HG02981 (cell line): ENCODE measurements around the gene SIRT4.

Experiments used
- ATAC-seq: cut with Tn5 transposase; IDR thresholded peaks from one replicate; pipeline ENCODE4 v1.9.1; 2021; ENCODE audit warnings: mild to moderate bottlenecking, moderate library complexity; ENCODE audit not compliant: unreplicated experiment

Gene SIRT4

GRCh38 chr12:120278137-120279069 is 23.7 kb upstream of the SIRT4 start:
- ATAC-seq: no peak

GRCh38 chr12:120283318-120283717 is 18.8 kb upstream of the SIRT4 start:
- ATAC-seq: no peak

GRCh38 chr12:120284381-120284780 is 17.7 kb upstream of the SIRT4 start:
- ATAC-seq: no peak

- no peak for ATAC-seq
Measured at GRCh38 chr12:120286768-120287490, 15.2 kb upstream of the SIRT4 start.

- ATAC-seq: no peak
Measured at GRCh38 chr12:120287491-120287890, 14.6 kb upstream of the SIRT4 start.

- no peak for ATAC-seq
Measured at GRCh38 chr12:120290609-120291305, 11.4 kb upstream of the SIRT4 start.

- ATAC-seq: peak; percentile 0
Measured at GRCh38 chr12:120292411-120292660, 9.8 kb upstream of the SIRT4 start.

GRCh38 chr12:120292661-120293531 is 9.2 kb upstream of the SIRT4 start, which contains the start of gene RNU4-1:
TSS of gene RNU4-1 (minus strand) at chr12:120293237.
- peak; percentile 42 for ATAC-seq

GRCh38 chr12:120314220-120314619 is 12.1 kb downstream of the SIRT4 start:
- ATAC-seq: no peak

- ATAC-seq: no peak
Measured at GRCh38 chr12:120316798-120317223, 14.7 kb downstream of the SIRT4 start.

GRCh38 chr12:120317224-120318105 is 15.3 kb downstream of the SIRT4 start:
- ATAC-seq: peak; percentile 98

GRCh38 chr12:120321382-120322202 is 19.5 kb downstream of the SIRT4 start:
- no peak for ATAC-seq

- no peak for ATAC-seq
Measured at GRCh38 chr12:120323772-120324171, 21.7 kb downstream of the SIRT4 start.

GRCh38 chr12:120324841-120325417 is 22.8 kb downstream of the SIRT4 start:
- no peak for ATAC-seq

GRCh38 chr12:120327593-120327992 is 25.5 kb downstream of the SIRT4 start, which contains the start of gene PLA2G1B:
TSS of gene PLA2G1B (minus strand) at chr12:120327779. CDS start at chr12:120327753, 26 bp downstream.
- ATAC-seq: no peak

GRCh38 chr12:120328228-120328627 is 26.1 kb downstream of the SIRT4 start:
- ATAC-seq: no peak

GRCh38 chr12:120331390-120331789 is 29.3 kb downstream of the SIRT4 start:
- no peak for ATAC-seq

GRCh38 chr12:120332041-120332440 is 29.9 kb downstream of the SIRT4 start:
- ATAC-seq: no peak
